Astrocyte of the cerebellum (primary cell): ENCODE measurements around the gene ABCC3.

ENCODE experiments used
- DNase-seq: peaks from one replicate; pipeline ENCODE4 v3.0.0-alpha.2; 2011; ENCODE audit warnings: low read depth
- H3K4me3 ChIP-seq: 2 replicates; pipeline ENCODE4 v1.5.1; 2011; ENCODE audit warnings: mild to moderate bottlenecking, low read depth, low read length, moderate library complexity
- in situ Hi-C: cut with HindIII; loops from 2 replicates; pipeline ENCODE4 v1.10.0; 2017; ENCODE audit warnings: low sequenced_read_pairs
- TF ChIP-seq, protein P1 (sequence below): IDR thresholded peaks from 2 replicates; pipeline ENCODE4 v1.5.1; 2012; ENCODE audit warnings: low read length, low read depth, moderate library complexity, mild to moderate bottlenecking; ENCODE audit errors: missing control alignments

The ABCC3 gene

DNA sequence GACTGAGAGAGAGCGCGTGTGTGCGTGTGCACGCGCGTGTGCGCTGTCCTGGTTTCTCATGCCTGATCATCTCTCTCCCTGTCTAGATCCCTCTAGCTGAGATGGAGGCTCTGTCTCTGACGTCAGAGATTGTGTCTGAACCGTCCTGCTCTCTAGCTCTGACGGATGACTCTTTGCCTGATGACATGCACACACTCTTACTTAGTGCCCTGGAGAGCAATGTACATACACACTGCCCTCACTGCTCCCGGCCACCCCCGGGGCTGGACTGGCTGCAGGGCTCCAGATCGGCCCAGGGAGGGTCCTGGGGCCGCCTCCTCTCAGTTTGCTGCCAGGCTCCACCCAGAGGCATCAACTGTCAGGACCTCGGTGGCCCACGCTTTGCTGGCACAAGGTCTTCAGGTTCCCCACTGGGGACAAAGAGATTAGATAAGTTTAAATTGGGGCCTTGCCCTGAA is 13.1 kb upstream of the ABCC3 start:
- TF ChIP-seq, protein P1, sequence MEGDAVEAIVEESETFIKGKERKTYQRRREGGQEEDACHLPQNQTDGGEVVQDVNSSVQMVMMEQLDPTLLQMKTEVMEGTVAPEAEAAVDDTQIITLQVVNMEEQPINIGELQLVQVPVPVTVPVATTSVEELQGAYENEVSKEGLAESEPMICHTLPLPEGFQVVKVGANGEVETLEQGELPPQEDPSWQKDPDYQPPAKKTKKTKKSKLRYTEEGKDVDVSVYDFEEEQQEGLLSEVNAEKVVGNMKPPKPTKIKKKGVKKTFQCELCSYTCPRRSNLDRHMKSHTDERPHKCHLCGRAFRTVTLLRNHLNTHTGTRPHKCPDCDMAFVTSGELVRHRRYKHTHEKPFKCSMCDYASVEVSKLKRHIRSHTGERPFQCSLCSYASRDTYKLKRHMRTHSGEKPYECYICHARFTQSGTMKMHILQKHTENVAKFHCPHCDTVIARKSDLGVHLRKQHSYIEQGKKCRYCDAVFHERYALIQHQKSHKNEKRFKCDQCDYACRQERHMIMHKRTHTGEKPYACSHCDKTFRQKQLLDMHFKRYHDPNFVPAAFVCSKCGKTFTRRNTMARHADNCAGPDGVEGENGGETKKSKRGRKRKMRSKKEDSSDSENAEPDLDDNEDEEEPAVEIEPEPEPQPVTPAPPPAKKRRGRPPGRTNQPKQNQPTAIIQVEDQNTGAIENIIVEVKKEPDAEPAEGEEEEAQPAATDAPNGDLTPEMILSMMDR: no peak
- H3K4me3 ChIP-seq: no peak overlapping the region
- in situ Hi-C loops: no loop called here
- no peak for DNase-seq

DNA sequence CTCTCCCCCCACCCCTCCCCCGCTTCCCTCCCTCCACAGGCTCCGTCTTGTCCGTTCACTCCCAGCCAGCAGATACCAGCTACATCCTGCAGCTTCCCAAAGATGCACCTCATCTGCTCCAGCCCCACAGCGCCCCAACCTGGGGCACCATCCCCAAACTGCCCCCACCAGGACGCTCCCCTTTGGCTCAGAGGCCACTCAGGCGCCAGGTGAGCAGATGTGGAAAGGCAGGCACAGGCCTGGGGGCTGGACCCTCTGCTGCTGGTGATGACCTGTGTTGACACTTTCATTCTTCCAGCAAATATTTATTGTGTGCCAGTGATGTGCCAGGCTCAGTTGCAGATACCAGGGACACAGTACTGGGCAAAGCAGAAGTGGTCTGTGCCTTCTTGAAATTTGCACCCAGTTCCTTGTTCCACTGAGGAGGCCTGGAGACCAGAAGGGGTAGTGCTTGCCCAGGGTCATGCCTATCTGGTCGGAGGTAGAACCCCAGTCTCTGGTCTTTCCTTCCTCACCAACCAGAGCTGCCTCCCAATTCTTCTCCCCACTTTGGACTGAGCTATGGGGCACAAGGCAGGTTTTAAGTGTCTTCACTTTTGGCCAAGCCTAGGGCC is 10.3 kb upstream of the ABCC3 start:
- TF ChIP-seq, protein P1: no peak
- in situ Hi-C loops: no loop called here
- no peak for DNase-seq
- H3K4me3 ChIP-seq: no peak overlapping the region

DNA sequence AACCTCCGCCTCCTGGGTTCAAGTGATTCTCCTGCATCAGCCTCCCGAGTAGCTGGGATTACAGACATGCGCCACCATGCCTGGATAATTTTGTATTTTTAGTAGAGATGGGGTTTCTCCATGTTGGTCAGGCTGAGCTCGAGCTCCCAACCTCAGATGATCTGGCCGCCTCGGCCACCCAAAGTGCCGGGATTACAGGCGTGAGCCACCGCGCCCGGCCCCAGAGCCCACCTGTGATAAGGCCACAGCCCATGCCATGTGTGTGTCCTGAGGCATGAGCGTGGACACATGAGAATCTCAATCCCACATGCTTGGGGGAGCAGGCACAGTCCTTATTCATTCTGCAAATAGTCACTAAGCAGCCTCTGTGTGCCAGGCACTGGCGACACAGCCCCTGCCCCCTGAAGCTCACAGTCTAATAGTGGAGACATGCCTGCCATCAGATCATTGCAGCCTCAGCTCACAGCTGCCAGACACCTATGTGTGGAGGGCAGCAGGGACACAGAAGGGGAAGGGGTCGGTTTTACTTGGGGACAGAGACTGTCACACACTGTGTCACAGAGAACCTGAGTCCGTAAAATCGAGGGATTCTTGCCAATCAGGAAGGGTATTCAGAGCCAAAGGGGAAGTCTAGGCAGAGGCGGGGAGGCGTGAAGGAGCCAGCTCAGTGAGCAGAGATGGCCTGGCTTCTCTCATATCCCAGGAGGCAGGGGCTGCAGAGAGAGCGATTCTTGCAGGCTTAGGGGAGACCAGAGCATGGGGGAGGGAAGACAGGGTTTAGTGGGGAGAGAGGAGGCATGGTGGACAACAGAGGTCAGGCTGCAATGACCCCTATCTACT is 9.4 kb upstream of the ABCC3 start:
- no peak for DNase-seq
- in situ Hi-C loops: loop anchor here (5.0 kb wide), 2 partner anchors 63 to 67 kb away; partner anchors contain the start of gene CACNA1G
- TF ChIP-seq, protein P1: no peak

DNA sequence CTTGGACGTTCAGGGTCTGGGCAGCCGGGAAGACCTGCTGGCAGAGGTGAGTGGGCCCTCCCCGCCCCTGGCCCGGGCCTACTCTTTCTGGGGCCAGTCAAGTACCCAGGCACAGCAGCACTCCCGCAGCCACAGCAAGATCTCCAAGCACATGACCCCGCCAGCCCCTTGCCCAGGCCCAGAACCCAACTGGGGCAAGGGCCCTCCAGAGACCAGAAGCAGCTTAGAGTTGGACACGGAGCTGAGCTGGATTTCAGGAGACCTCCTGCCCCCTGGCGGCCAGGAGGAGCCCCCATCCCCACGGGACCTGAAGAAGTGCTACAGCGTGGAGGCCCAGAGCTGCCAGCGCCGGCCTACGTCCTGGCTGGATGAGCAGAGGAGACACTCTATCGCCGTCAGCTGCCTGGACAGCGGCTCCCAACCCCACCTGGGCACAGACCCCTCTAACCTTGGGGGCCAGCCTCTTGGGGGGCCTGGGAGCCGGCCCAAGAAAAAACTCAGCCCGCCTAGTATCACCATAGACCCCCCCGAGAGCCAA is 8.6 kb upstream of the ABCC3 start:
- DNase-seq: peak; percentile 62
- TF ChIP-seq, protein P1: peak; percentile 82
- H3K4me3 ChIP-seq: no peak overlapping the region
- in situ Hi-C loops: loop anchor here (5.0 kb wide), 2 partner anchors 64 to 66 kb away; partner anchors contain the start of gene CACNA1G

More for the DNA sequence above, 9.4 kb upstream of the ABCC3 start:
- H3K4me3 ChIP-seq: no peak overlapping the region

- TF ChIP-seq, protein P1: no peak
- in situ Hi-C loops: loop anchor here (5.0 kb wide), 2 partner anchors 65 kb away; partner anchors contain the start of gene CACNA1G
- no peak overlapping the region for H3K4me3 ChIP-seq
- DNase-seq: no peak
These were observed 7.5 kb upstream of the ABCC3 start for GRCh38 chr17:50627036-50627781.
